Body of pancreas (tissue), 4 donors: Measurements from ENCODE around the gene ACHE. TPM values are rescaled to one million over a fixed set of nuclear protein-coding genes. Genes with fewer than 3 reads are reported as not detected.

Experiments
- ATAC-seq: fragments of 150-250 bp; one replicate; pipeline ENCODE4 v1.9.1; 2016
- DNase-seq, 4 donors: peaks; one replicate each; pipeline ENCODE4 v3.0.0-alpha.2; 2019
- H3K27ac ChIP-seq, 4 donors: fragments of 200-600 bp; sonication (generic); 1 replicate in 3 of 4; 2 replicates in 1 of 4; pipeline versions ENCODE4 v1.5.1 to v1.6.1; 2016 to 2019; ENCODE audit warnings: mild to moderate bottlenecking in 1 of 4, mixed read lengths in 1 of 4, moderate library complexity in 1 of 4
- H3K27me3 ChIP-seq, 2 donors: fragments of 200-600 bp; sonication (generic); one replicate each; pipeline ENCODE4 v1.6.0; 2016; ENCODE audit warnings: mild to moderate bottlenecking in 1 of 2
- H3K36me3 ChIP-seq, 2 donors: fragments of 200-600 bp; sonication (generic); replicated peaks in 1 of 2; 2 replicates each; pipeline ENCODE4 v1.5.1; 2016; ENCODE audit warnings: low read depth in 2 of 2; ENCODE audit not compliant: insufficient read depth in 1 of 2
- H3K4me1 ChIP-seq: fragments of 200-600 bp; sonication (generic); one replicate; pipeline ENCODE4 v1.6.0; 2016
- H3K4me3 ChIP-seq, 2 donors: fragments of 200-600 bp; sonication (generic); 1 replicate in 1 of 2; 2 replicates in 1 of 2; pipeline ENCODE4 v1.5.1; 2016 to 2019
- H3K9me3 ChIP-seq, 3 donors: fragments of 200-600 bp; sonication (generic); 1 replicate in 2 of 3; 2 replicates in 1 of 3; pipeline ENCODE4 v1.5.1; 2016
- POLR2A ChIP-seq, 3 donors: fragments of 450-650 bp; IDR thresholded peaks; one replicate each; pipeline ENCODE4 v1.6.1; 2016; ENCODE audit warnings: antibody characterized with exemption in 3 of 3, mild to moderate bottlenecking in 2 of 3
- WGBS, 2 donors: methylation state at CpG; one replicate each; pipeline ENCODE4 v1.1.5; 2017; 5-methylcytosine and 5-hydroxymethylcytosine counted together
- intact Hi-C: fragments of 100-400 bp; cut with DNase I; formaldehyde crosslinking; loops from one replicate; pipeline ENCODE4 v1.15.1; 2023
- total RNA-seq, 2 donors: library from RNA; depleted of rRNA; stranded (reverse); fragments of >200 nt; gene quantifications; one replicate each; pipeline ENCODE4 v1.1.0, GENCODE V29; 2016
- TF ChIP-seq, protein P1 (sequence below), 7 experiments: fragments of 450-650 bp in 4 of 7; fragments of 200-600 bp in 3 of 7; sonication (generic) in 3 of 7; IDR thresholded peaks; one replicate each; pipeline ENCODE4 v1.5.1; 2016 to 2019; ENCODE audit warnings: antibody characterized with exemption in 7 of 7

Gene ACHE
- total RNA-seq, 2 donors from 2014 or later, result 6.2 to 7.3 TPM

DNA sequence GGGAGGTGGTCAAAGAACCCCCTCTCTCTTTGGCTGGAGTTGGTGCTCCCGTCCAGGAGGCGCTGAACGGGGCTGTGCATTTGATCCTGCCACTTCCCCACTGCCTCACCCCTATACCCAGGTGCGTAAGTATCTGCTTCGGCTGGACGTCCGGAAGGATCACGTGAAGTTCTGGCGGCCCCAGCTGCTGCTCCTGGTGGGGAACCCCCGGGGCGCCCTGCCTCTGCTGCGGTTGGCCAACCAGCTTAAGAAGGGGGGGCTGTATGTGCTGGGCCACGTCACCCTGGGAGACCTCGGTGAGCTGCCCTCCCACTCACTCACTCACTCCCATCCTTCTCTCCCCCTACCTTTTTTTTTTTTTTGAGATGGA lies 34.1 kb downstream of the ACHE start:
- H3K27ac ChIP-seq, result no peak overlapping the region
- H3K9me3 ChIP-seq, result no peaks in the 10 kb centered on the region
- no peak overlapping the region for H3K4me3 ChIP-seq
- peaks cover 19% of the 10 kb centered on the region for H3K4me1 ChIP-seq
- DNase-seq, result no peak
- peaks cover 0 to 8% of the 10 kb centered on the region in 2 donors for H3K36me3 ChIP-seq
- no peak for TF ChIP-seq POLR2A (IDR thresholded peaks at IDR 0.05)
- TF ChIP-seq, protein P1, sequence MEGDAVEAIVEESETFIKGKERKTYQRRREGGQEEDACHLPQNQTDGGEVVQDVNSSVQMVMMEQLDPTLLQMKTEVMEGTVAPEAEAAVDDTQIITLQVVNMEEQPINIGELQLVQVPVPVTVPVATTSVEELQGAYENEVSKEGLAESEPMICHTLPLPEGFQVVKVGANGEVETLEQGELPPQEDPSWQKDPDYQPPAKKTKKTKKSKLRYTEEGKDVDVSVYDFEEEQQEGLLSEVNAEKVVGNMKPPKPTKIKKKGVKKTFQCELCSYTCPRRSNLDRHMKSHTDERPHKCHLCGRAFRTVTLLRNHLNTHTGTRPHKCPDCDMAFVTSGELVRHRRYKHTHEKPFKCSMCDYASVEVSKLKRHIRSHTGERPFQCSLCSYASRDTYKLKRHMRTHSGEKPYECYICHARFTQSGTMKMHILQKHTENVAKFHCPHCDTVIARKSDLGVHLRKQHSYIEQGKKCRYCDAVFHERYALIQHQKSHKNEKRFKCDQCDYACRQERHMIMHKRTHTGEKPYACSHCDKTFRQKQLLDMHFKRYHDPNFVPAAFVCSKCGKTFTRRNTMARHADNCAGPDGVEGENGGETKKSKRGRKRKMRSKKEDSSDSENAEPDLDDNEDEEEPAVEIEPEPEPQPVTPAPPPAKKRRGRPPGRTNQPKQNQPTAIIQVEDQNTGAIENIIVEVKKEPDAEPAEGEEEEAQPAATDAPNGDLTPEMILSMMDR (IDR thresholded peaks at IDR 0.05), result no peak
- WGBS, 2 donors, result 92 to 94% methylated on average over 11 to 14 of the region's 14 CpGs
- intact Hi-C loops, result no loop called here
- no peak for ATAC-seq
- H3K27me3 ChIP-seq, result no peaks in the 10 kb centered on the region

DNA sequence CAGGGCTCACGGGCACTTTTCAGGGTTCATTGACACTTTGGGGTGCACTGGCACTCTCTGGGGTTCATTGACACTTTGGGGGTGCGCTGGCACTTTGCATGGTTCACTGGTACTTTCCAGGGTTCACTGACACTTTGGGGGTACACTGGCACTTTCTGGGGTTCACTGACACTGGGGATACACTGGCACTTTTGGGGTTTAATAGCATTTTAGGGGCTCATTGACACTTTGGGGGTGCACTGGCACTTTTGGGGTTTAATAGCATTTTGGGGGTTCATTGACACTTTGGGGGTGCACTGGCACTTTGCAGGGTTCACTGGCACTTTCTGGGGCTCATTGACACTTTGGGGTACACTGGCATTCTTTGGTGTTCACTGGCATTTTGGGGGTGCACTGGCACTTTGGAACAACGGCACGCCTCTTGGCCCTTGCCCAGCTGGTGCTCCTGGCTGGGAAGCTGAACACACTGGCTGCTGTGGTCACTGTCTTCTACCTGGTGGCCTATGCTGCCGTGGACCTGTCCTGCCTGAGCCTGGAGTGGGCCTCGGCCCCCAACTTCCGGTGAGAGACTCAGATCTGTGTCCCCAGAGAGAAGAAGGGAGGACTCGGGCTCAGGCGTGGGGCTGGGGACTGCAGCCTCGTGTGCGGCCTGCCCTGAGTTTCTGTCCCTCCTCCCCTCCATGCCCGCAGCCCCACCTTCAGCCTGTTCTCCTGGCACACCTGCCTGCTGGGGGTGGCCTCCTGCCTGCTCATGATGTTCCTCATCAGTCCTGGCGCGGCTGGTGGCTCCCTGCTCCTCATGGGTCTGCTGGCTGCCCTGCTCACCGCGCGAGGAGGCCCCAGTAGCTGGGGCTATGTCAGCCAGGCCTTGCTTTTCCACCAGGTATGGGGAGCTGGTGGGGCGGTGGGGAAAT lies 34.7 kb downstream of the ACHE start:
- H3K4me1 ChIP-seq, result peaks cover 13% of the 10 kb centered on the region
- no peak for ATAC-seq
- H3K4me3 ChIP-seq, result no peak overlapping the region
- no peak overlapping the region for H3K27ac ChIP-seq
- 92 to 95% methylated on average over 6 to 18 of the region's 18 CpGs for WGBS, 2 donors
- TF ChIP-seq POLR2A (IDR thresholded peaks at IDR 0.05), result no peak
- TF ChIP-seq, protein P1 (IDR thresholded peaks at IDR 0.05), result no peak
- H3K9me3 ChIP-seq, result no peaks in the 10 kb centered on the region
- peaks cover 0 to 8% of the 10 kb centered on the region in 2 donors for H3K36me3 ChIP-seq
- no peak for DNase-seq
- no peaks in the 10 kb centered on the region for H3K27me3 ChIP-seq
- intact Hi-C loops, result no loop called here

DNA sequence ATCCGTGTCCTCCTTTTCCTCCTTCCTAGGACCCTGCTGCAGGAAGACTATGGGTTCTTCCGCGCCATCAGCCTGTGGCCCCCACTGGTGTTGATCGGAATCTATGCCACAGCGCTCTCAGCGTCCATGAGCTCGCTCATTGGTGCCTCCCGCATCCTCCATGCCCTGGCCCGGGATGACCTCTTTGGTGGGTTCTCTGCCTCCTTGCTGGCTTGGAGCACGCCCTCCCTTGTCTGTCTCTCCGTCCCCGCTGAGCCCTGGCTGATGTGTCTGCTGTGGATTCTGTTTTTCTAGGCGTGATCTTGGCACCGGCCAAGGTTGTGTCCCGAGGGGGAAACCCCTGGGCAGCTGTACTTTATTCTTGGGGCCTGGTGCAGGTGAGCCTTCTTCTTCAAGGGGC lies 35.8 kb downstream of the ACHE start:
- H3K36me3 ChIP-seq, result peaks cover 0 to 8% of the 10 kb centered on the region in 2 donors
- no peak for TF ChIP-seq POLR2A (IDR thresholded peaks at IDR 0.05)
- TF ChIP-seq, protein P1 (IDR thresholded peaks at IDR 0.05), result no peak
- ATAC-seq (no peak), DNase-seq (no peak)
- H3K4me1 ChIP-seq, result peaks cover 9% of the 10 kb centered on the region
- H3K27ac ChIP-seq, result no peak overlapping the region
- H3K9me3 ChIP-seq, result no peaks in the 10 kb centered on the region
- intact Hi-C loops, result no loop called here
- no peaks in the 10 kb centered on the region for H3K27me3 ChIP-seq
- 80 to 83% methylated on average over 14 of the region's 15 CpGs for WGBS, 2 donors
- H3K4me3 ChIP-seq, result no peak overlapping the region

DNA sequence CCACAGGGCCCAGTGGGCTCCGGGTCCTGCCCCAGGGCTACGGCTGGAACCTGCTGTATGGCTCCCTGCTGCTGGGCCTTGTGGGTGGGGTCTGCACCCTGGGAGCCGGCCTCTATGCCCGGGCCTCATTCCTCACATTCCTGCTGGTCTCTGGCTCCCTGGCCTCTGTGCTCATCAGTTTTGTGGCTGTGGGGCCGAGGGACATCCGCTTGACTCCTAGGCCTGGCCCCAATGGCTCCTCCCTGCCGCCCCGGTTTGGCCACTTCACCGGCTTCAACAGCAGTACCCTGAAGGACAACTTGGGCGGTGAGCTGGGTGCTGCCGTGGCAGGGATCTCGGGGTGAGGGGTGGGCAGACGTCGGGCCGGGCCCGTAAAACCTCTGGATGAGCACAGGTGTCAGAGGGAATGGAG lies 38.8 kb downstream of the ACHE start:
- Histone ChIP-seq H3K27me3 (no peaks in the 10 kb centered on the region), H3K36me3 (peaks cover 0 to 8% of the 10 kb centered on the region in 2 donors), H3K4me1 (peaks cover 15% of the 10 kb centered on the region), H3K27ac (no peak overlapping the region), H3K4me3 (no peak overlapping the region), H3K9me3 (no peaks in the 10 kb centered on the region)
- 94 to 96% methylated on average over 4 to 15 of the region's 16 CpGs for WGBS, 2 donors
- DNase-seq (no peak), ATAC-seq (no peak)
- TF ChIP-seq, protein P1 (IDR thresholded peaks at IDR 0.05), result no peak
- TF ChIP-seq POLR2A (IDR thresholded peaks at IDR 0.05), result no peak
- intact Hi-C loops, result no loop called here
